HG03175 (cell line): Measurements from ENCODE around the gene MGAT5B.

Source experiments
- ATAC-seq: cut with Tn5 transposase; IDR thresholded peaks from one replicate; pipeline ENCODE4 v1.9.1; 2021; ENCODE audit warnings: mild to moderate bottlenecking, moderate library complexity; ENCODE audit not compliant: unreplicated experiment

The MGAT5B gene

DNA sequence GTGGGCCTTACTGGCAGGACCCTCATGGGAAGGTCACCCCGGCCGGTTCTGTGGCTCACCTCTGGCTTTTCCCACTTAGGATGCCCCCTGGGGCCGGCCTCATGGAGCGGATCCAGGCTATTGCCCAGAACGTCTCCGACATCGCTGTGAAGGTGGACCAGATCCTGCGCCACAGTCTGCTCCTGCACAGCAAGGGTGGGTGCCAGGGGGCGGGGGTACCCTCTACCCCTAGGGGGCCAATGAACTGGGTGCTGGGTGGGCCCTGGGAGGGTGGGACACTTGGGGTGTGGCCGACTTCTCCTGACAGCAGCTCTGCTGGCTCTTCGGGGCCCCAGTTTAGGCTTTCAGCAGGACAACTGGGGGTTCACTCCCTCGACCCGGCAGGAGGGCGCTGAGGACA is 34.3 kb downstream of the MGAT5B start:
- no peak for ATAC-seq

GRCh38 chr17:76903631-76904030 is 35.4 kb downstream of the MGAT5B start:
- ATAC-seq: no peak

GRCh38 chr17:76904116-76904515 is 35.9 kb downstream of the MGAT5B start:
- ATAC-seq: no peak

- no peak for ATAC-seq
Measured at GRCh38 chr17:76905036-76905435, 36.8 kb downstream of the MGAT5B start.

DNA sequence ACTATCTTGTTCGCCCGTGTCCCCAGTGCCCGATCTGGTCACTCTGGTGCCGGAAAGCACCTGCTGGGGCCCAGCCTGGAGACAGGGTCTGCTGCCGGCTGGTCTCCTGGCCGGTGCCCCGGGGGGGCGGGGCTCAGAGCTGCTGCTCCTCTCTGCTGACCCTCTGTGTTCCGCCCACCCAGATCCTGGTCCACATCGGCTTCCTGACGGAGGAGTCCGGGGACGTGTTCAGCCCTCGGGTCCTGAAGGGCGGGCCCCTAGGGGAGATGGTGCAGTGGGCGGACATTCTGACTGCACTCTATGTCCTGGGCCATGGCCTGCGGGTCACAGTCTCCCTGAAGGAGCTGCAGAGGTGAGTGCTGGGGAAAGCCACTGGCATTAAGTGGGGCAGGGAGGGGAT is 37.6 kb downstream of the MGAT5B start:
- ATAC-seq: no peak

DNA sequence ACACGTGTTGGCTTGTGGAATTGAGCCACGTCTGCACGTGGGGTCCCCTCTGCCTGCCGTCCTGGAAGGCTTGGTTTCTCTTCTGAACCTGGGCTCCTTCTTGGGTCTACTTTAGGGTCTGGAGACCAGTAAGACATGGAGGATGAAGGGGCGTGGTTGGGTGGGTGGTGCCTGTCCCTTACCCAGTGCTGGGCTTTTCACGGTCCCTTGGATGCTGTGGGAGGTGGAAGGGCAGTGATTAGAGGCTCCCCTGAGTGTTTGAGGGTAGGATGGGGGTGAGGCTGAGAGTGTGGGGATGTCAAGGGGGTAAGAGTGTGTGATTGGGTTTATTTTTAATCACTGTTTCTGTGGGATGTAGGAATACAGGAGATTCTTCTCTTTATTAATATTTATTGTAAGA is 38.3 kb downstream of the MGAT5B start:
- no peak for ATAC-seq

DNA sequence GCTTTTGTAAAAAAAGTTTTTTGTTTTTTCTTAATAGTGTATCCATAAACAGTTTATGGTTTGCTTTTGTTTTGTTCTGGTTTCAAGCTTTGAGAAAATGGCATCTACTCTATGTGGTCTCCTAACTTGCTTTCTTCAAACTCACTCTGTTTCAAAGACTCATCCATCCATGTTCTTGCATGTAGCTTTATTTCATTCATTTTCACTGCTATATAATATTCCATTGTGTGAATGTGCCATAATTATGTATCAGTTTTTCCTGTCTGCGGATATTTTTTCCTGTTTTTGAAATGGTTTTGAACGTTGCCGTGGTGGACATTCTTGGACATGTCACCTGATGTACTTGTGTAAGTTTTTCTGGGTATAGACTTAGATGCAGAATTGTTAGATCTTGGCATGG is 39.1 kb downstream of the MGAT5B start:
- no peak for ATAC-seq

DNA sequence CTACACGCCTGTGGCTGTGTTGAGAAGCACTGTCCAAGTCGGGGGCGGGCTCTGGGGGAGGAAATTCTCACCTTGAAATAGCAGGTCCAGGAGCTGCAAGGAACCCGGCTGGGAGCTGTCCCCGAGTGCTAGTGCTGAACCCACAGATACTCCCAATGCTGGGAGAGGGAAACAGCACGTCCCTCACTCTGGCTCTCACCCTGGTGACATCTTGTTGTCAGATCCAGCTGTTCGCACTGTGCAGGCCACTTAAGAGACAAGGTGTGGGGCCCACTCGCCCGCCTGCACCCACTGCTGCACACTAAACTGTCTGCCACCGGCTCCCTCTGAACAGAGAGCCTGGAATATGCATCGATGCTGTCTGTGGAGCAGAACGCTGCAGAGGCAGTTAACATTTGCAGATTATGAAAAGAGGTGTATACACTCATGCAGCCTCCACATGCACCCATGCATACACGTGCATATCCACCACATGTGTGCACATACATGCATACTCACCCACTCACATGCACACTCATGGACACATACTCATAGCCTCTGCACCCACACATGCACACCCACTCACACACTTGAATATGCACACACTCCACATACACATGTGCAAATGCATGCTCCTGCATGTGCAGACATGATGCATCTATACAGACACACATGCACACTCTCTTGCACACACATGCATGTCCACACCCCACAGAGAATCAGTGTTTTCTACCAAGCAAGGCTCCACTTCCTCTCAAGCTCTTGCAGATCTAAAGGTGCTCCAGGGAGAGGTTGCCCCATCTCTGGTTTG is 42.0 kb downstream of the MGAT5B start:
- no peak for ATAC-seq

- no peak for ATAC-seq
Measured at GRCh38 chr17:76911299-76912017, 43.3 kb downstream of the MGAT5B start.

DNA sequence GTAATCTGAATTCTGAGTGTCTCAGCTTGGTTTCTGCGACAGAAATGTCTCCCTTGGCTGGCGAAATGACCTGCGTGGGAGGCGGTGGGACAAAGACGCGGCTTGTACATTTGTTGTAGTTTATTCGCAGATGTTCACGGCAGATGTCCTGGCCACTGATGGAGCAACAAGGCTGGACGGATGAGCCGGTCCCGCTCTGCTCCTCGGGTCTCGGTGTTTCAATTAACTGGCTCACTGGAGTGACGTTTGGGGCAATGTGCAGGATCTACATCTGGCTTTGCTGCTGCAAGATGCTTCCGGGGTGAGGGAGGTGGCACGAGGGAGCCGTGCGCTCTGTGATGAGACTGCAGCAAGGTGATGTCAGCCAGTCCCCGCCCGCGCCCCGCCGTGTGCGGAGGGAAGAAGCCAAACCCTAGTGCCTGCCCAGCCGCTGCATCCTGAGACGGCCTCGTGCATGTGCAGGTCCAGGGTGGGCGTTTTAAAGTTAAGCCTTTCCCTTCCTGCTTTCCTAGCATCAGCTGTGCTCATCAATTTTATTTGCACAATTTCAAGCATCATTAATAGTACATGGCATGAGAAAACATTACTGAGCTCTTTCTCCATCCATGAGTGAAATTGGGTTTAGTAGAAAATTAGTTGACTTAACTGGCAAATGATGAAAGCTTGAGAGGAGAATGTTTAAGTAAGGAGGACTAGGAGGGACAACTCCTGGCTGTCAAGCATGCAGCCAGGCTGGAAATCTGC is 44.4 kb downstream of the MGAT5B start:
- ATAC-seq: no peak

DNA sequence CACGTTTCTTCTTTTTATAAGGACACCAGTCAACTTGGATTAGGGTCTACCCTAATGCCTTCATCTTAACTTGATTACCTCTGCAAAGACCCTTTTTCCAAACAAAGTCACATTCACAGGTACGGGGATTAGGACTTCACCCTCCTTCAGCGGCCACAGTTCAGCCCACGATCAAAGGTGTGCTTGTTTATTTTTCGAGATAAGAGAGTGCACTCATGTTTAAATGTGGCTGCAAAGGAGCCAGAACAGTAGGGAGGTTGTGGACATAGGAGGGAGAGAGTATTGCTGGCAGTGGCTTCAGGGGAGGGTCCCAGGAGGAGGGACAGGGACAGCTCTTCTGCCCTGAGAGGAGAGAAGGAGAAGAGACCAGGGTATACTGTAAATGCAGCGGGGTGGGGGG is 46.7 kb downstream of the MGAT5B start:
- no peak for ATAC-seq

DNA sequence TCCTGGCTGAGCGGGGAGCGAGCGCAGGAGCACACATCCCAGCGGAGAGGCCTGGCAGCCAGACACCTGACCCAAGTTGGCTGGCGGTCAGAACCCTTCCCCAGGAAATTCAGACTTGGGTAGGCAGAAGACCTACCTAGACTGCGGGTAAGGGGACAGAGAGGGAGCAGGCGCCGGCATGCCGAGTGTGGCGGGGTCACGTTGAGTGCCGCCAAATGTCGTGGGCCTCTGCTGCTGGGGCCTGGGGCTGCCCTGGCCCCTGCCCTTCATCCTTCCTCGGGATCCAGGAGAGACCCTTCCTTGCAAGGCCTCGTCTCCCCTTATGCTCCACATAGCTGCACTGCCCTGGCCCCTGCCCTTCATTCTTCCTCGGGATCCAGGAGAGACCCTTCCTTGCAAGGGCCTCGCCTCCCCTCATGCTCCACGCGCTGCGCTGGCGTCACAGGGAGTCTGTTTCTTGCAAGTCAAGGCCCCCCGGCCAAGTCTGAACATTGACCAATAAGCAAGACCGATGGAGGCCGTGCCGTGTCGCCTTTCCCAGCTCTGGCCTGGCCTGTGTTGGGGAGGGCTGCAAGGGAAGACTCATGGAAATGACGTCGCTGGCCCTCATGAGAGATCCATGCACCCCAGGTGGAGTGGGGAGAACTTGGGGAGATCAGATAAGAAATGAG is 47.8 kb downstream of the MGAT5B start:
- no peak for ATAC-seq

- ATAC-seq: no peak
Measured at GRCh38 chr17:76917829-76918228, 49.6 kb downstream of the MGAT5B start.

DNA sequence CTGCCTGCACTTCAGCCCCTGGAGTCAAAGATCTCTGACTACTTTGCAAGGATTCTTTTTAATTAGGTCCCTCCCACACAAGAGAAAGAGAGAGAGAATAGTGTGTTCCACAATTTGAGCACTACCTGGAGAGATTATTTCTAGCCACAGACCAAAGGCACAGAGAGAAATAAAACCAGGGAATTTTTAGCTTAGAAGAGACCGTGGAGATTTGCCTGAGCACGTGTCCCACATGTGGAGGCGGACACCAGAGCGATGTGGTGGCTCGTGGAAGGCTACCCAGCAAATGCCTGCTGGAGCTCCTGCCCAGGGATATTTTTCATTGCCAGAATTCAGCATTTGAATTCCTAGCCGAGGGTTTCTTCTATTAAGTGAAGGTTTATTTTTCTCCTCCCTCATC is 50.6 kb downstream of the MGAT5B start:
- no peak for ATAC-seq

GRCh38 chr17:76920364-76921139 is 52.3 kb downstream of the MGAT5B start:
- no peak for ATAC-seq

DNA sequence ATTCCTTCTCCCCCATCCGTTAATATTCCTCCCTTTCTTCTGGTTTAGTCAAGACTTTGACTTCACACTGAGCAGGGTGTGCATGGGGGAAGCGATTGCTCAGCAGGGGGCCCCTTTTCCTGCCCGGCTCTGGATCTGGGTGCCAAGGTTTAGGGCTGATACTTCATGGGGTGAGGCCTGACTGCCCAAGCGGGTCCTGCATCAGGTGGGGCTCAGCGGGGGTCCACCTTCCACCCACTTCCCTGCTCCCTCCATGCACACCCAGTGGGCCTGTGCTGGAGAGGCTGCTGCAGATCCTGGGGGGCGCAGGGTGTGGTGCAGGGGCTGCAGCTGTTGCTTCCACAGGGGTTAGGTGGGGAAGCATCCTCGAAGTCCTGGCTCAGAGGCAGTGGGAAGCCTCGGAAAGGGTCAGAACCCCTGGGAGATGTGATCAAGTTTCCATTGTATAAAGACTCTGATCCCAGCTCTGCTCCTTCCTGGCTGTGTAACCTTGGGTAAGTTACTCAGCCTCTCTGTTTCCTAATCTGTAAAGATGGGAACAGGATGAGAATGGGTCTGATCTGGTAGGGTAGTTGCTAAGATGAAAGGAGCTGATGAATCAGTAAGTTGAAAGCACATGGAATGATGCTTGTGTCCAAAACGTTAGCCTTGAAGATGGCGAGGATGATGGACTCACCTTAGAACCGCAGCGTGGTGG is 53.3 kb downstream of the MGAT5B start:
- ATAC-seq: no peak

DNA sequence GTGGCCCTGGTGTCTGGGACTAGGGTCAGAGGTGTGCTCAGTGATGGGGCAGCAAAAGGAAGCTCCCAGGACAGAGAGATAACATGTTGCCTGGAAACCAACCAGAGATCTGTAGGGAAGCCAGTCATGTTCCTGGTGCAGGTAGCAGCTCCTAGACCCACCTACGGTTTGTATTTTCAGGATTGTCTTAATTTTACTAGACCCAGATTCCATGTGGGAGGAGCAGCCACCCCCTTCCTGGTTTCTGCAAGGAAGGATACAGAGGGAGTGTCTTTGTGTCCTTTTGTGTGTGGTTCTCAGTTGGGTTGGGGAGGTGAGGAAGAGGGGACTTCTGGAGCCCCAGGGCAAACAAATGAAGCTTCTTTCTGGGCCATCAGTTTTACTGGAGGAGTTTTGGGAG is 53.9 kb downstream of the MGAT5B start:
- ATAC-seq: no peak

DNA sequence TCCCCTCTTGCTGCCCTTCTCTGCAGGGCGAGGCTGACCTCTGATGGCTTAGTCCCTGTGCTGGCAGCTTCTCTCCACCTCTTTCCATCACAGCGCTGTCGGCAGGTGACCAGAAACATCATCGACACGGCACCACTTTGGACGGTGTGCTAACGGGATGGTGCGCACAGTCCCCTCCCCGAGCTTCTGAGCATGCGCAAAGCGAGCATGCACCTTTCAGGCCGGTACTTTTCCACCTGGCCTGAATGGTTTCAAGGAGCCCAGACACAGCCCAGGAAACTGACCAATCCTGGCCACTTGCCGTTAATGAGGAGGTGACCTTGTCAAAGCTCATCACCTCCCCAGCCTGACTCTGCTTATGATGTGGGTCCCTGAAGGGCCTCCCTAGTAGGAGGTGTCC is 54.8 kb downstream of the MGAT5B start:
- no peak for ATAC-seq

- ATAC-seq: no peak
Measured at GRCh38 chr17:76923491-76923890, 55.3 kb downstream of the MGAT5B start.
